GM19240 (cell line): ENCODE results near the gene ZBED2.
"Not testable (repeated sequence)": the region's sequence is repeated elsewhere in the genome, so short reads cannot be mapped to it uniquely, and the experiment has no call there.

Experiments used
- DNase-seq: peaks from one replicate; pipeline ENCODE4 v3.0.0; 2011; ENCODE audit warnings: low spot score; ENCODE audit not compliant: insufficient read length

The ZBED2 gene, protein sequence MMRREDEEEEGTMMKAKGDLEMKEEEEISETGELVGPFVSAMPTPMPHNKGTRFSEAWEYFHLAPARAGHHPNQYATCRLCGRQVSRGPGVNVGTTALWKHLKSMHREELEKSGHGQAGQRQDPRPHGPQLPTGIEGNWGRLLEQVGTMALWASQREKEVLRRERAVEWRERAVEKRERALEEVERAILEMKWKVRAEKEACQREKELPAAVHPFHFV

DNA sequence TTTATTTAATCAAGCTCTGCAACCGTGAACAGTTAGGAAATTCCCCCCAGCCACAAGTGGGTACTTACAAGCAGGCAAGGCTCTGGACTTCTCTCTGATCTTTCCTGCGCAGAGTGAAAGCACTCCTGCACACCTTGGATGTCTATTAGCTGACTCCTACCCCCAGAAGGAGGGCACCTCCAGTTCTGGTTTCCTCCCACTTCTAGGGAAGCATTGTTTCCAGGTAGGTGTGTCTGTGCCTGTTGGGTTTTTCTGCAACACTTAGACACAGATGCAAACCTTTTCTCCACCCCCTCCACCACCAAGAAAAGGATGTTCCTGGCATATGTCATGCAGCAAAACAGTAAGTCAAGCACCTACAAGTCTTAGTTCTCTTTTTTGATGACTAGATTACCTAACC, at the start of gene ZBED2:
TSS of gene ZBED2 (minus strand) at position 115 of the 400 bp plus-strand sequence. CDS start 1,145 bp downstream, outside the sequence.
- no peak for DNase-seq

DNA sequence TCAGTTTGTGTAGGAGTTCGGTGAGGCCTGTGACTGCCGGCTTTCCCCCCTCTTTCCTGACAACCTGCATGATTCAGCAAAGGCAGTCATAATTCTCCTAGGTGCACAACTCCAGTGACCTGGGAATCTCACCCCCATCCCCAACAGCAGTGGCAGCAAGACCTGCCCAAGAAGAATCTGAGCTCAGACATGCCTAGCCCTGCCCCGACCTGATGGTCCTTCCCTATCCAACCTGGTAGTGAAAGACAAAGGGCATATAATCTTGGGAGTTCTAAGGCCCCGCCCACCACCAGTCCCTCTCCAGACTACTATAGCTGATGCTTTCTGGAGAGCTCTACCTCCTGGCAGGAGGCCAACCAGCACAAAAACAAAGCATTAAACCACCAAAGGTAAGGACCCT, 44.2 kb upstream of the ZBED2 start:
- DNase-seq, result no peak

DNA sequence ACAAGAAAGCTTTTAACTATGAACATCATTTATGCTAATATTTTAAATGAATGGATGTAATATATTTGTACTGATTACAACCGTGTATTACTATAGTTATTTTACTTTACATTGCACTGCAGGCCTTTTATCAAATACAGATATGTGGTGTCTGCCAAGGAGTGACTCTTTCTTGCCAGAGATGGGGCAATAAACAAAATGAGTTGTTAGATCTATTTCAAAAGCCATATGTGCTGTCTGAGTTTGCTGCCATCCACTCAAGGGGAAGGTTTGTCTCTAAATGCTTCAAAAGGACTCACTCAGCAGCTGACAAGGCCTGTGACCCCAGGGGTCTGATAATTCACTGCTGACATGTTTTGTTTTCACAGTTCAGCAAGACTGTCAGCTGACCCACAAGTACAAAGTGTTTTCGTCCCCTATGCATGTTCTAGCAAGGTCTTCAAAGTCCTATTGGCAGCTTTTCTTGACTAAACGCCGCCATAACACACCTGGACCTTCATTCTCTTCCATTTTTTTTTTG, 41.3 kb upstream of the ZBED2 start:
- DNase-seq, result no peak

DNA sequence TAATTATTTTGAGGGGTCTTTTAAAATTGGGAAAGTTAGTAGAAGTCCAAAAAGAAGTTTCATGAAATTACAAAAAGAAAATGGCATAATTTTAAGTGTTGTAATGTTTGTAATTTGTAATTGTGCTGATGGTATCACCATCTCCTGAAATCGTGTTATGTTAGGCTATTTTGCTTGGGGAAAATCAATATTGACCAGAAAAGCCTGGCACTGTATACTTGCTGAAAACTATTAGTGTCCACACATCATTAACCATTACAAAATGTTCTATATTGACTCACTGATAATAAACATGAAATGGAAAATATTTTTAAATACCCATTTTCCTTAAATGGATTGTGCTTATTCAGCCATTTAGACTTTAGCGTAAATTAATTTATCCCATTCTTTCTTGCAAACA, 40.3 kb upstream of the ZBED2 start:
- DNase-seq, result no peak

DNA sequence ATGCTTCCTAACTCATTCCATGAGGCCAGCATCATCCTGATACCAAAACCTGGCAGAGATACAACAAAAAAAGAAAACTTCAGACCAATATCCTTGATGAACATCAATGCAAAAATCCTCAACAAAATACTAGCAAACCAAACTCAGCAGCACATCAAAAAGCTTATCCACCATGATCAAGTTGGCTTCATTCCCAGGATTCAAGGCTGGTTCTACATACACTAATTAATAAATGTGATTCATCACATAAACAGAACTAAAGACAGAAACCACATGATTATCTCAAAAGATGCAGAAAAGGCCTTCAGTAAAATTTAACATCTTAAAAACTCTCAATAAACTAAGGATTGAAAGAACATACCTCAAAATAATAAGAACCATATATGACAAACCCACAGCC, 35.5 kb upstream of the ZBED2 start:
- not testable (repeated sequence) for DNase-seq

DNA sequence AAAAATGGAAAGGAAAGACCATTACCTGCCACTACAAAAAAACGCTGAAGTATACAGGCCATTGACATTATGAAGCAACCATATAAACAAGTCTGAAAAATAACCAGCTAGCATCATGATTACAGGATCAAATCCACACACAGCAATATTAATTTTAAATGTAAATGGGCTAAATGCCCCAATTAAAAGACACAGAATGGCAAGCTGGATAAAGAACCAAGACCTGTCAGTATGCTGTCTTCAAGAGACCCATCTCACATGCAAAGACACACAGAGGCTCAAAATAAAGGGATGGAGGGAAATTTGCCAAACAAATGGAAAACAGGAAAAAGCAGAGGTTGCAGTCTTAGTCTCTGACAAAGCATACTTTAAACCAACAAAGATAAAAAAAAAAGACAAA, 33.9 kb upstream of the ZBED2 start:
- not testable (repeated sequence) for DNase-seq

DNA sequence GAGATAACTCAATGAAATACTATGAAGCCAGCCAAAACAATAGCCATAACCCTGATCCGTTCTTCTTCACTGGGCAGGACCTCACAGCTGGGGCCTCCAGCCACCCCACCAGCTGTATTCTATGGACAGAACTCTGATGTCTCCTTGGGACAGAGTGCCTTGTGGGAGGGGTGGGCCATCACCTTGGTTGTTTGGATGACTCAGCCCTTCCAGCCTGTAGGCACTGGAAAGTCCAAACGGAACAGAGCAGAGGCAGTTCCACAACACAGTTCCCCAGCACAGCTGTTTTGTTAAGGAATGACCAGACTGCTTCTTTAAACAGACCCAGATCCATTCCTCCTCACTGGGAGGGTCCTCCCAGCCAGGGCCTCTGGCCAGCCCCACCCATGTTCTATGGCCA, 31.9 kb upstream of the ZBED2 start:
- DNase-seq, result no peak

DNA sequence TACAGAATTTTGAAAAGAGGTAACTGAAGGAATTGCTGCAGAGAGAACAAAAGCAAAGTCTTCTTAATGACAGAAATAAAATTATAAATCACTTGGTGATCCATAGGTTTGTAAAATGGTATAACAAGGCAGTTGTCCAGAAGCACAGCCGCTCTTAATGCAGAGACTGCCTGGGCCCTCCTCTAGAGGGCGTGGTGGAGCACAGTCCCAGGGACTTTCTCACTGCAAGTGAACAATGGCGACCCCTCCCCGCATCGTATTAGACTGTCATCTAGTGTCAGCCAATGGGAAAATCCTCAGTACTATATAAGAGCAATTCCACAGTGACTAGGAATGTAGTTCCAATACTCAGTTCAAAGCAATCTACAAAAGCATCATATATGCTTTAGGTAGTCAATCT, 26.4 kb upstream of the ZBED2 start:
- DNase-seq, result no peak

DNA sequence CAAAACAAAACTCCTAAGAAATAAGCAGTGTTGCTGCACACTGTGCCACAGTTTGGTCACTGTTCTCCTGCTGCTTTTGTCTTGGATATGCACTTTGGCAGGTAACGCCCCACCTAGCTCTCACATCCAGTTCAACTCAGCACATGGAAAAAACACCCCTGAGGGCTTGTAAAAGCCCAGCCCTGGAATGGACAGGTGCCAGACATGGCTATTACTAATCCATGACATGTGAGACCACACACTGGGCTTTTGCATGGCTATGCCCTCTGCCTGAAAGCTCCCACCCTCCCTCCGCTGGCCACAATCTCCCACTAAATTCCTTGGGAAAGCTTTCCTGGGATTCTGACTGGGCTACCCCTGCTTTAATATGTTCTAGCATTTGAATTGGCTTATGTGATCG, 24.7 kb upstream of the ZBED2 start:
- no peak for DNase-seq

DNA sequence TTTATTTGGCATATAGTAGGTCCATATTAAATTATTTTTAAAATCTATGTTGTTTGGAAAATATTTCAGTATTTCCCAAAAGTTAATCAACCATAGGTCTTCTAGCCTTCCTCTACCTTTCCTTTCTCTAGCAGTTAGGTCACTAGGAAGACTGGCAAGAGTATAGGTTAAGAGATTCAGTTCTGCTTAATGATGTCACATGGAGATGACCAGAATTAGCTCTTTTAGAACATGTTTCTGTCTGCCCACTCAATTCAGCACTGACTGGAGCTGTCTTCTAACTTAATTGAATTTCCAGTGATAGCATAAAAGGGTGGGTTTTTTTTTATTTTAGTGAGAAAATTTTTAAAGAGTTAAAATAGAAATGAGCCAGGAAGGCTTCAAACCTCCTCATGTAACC, 23.8 kb upstream of the ZBED2 start:
- DNase-seq, result no peak

DNA sequence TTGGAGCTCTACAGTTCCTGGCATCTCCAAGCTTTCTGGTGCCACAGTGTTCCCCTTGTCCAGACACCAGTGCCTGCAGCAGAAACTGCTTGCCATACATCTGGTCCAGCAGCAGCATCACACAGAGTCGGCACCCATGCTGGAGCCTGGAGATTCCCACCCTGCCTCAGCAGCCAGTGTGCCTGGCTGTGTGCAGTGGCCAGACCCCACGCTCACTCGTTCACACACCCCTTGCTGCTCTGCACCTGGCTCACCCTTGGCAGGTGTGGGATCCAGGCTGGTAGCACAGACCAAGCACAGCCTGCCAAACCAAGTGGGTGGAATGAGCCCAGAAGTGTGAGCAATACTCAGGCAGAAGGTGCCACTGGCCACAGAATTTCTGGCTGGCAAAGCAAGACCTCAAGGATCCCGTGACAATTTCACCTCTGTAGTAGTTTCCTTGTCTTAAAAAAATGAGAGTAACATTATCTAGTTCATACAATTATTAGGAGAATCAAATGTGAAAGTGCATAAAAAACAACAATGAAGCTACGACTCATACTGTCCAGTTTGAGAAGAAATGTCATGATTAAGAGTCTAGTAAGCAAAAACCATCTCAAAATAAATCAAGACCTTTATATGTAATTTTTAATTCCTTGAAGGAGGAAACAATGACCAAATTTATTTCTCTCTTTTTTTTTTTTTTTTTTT, 22.9 kb upstream of the ZBED2 start:
- no peak for DNase-seq

DNA sequence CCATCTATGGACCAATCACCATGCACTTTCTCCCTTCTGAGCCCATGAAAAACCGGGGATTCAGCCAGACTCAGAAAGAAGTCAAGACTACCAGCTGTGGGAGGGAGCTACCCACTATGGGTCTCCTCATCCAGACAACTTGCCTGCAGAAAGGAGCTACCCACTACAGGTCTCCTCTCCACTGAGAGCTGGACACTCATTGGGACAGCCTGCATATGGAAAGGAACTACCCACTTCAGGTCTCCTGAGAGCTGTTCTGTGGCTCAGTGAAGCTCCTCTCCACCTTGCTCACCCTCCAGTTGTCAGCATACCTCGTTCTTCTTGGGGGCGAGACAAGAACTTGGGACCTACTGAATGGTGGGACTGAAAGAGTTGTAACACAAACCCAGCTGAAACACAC, 22.3 kb upstream of the ZBED2 start:
- DNase-seq, result no peak

DNA sequence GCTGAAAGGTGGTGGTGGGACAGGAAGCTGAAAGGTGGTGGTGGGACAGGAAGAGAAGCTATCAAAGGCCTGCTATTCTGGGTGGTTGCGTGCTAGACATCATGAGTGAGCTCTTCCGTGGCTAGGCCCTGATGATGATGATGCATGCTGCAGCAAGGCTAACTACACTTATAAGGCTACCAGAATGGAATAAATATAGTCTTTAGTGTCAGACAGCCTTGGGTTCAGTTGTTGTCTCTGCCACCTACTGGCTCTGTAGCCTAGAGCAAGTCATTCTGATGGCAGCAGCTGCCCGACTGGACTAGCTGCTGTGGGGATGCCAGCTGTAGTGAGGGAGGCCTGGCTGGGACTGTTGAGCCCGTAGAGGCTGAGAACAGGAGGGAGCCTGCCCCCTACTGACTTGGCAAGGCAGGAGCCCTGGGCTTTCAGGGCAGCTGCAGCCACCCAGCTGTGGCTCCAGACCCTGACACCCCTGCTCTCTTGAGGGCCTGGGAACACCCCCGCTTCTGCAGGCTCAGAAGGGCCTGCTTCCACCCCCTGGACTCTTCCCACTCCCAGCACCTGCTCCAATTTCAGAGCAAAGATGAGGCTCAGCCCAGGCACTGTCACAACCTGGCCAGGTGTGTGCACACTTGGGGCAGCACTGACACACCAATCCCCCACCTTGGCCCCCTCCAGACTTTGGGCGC, 21.4 kb upstream of the ZBED2 start:
- no peak for DNase-seq

DNA sequence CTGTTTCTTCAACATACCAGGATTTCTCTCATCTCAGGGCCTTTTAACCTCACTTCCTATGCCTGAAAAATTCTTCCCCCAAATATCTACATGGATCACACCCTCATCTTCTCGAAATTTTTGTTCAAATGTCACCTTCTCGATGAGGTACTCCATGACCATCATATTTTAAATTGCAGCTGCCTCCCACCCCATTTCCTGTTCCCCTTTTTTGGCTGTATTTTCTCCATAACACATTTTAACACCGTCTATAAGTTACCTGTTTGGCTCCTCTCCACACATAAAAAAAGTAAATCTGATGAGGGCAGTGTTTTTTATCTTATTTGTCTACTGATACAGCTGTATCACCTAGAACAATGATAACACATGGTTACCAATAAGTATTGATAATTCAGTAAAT, 20.7 kb upstream of the ZBED2 start:
- no peak for DNase-seq

DNA sequence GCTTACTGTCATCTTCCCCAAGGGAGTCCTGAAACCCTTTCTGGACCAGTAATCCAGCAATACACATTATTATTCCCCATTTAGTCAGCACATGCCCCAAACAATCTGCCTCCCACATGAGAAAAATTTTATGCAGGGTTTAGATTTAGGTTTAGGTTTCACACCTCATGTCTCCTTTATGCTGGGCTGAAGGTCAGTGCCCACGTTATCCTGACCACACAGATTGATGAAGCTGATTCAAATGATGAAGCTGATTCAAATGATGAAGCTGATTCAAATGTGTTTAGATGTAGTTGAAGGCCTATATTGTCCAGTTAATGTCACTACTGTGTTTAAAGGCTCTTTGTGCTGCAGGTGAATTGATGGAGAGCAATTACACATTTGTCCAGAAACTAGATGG, 18.1 kb upstream of the ZBED2 start:
- DNase-seq, result no peak

DNA sequence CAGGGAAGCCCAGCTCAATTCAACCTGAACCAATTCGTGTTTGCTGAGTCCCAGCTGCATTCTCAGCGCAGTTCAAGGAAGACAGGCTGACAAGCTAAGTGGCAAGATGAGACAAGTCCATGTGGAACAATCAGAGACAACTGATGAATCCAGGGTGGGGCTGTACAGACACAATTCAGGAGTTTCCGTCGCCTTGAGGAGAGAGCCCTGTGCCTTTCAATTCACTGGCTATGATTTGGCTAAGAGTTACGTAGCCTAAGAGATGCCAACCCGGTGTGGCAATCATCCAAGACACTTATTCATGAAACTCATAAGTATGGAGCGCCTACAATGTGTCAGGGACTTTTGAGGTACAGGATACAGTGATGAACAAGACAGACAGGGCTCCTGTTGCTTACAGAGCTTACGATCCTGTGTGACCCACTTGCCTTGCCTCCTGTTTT, 15.5 kb upstream of the ZBED2 start:
- DNase-seq, result no peak

DNA sequence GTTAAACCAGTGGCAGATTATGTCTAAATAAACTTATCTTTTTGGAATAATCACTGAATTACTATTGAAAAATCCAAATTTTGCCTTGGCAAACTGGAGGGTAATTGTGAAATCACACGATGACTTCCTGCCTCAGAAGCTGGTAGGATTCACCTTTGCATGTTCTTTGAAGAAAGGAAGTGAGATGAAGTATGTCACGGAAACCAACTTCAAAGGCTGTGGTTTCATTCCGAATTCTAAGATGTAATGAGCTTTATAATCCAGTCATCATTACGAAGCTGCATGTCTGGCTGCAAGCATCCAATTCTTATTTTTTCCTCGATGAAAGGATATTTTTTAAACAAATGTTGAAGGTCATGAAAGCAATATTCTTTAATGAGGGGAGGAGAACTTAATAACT, 15.0 kb upstream of the ZBED2 start:
- no peak for DNase-seq

DNA sequence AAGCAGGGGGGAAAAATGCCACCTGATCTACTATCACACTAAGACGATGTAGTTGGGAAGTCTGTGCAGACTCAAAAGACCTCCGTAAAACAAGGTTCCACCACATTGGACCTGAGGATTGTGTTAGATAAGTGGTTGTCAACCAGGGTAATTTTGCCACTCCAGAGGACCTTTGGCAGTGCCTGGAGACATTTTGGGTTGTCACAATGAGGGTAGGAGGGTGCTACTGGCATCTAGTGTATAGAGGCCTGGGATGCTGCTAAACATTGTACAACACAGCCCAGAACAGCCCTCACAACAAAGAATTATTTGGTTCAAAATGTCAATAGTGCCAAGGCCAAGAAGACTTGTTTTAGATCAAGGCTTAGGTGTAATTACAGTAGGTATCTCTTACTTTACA, 14.6 kb upstream of the ZBED2 start:
- DNase-seq, result no peak

DNA sequence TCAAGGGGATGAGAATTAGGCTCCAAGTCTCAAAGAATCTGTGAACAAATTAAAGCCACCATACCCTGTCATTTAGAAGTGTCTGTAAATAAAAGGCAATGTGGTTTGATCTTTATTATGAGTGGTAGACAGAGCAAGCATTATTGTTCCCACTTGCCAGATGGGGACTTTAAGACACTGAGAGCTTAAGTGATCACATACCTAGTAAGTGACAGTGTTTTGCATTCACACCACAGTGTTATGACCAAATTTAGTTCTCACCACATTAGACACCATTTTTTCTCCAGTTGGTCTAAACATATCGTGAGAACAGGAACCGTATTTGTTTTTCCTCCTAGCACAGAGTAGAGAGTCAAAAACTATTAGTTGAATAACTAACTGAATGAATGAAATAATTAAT, 13.2 kb upstream of the ZBED2 start:
- DNase-seq, result no peak

DNA sequence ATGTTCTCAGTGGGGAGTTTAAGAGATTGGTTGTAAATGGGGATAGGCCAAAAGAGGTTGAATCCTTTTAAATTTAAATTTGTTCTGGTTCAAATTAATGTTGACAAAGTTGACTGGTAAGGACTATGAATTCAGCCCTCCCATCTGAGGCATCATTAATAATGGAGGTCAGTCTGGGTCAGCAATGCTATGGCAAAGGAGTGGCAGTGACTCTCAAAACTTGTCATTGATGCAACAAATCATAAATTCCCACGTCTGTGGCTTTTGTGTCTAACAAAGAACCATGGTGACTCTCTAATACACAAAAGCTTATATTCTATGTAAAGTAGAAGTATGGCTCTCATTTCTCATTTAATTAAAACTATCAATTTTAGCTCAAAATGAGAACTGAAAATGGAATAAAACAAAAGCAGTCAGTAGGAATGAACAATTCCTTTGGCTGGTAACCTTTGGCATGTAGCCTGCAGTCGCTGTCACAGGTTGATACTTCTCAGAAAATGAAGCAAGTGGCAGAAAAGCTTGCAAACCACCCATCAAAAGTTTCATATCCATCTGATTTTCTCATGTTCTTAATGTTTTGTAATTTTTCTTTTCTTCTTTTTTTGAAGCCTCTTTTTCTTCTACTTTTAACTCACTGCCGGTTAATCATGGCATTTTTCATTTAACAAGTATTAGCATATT, 12.2 kb upstream of the ZBED2 start:
- no peak for DNase-seq

DNA sequence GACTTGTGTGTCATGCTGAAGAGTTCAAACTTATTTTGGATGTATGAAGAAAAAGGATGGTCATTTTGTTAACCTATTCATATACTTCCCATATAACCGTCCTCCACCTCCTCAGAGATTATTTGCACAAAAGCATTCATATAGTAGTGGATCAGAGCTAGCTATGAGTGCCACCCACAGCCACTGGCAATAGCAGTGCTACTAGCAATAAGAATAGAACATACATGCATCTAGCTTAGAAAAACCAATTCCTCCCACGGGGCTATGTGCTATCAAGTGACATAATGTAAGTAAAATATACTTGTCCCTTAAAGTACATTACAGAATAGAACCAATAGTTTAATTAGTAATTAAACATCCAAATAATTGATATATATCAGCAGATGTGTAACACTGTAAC, 10.3 kb upstream of the ZBED2 start:
- DNase-seq, result no peak

DNA sequence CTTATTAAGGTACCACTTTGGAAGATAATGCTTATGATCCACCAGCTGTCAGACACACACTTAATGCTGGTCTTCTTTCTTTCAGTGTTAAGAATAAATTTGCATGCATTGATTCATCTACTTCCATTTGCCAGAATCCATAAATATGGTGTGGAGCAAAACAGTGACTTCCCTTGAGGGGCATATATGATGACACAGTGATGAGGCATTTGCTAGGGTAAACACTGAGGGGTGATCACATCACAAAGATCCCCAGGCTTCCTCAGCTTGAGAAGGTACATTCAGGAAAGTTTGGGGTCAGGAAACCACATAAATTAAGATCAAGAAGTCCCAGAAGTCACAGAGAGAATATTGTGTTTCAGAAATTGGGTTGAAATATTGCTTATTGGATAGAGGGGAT, 9.9 kb upstream of the ZBED2 start:
- DNase-seq, result no peak
